MG63 (cell line): ENCODE measurements around the gene SBDS. TPM values are rescaled to one million over a fixed set of nuclear protein-coding genes. Genes with fewer than 3 reads are reported as not detected.
"Not testable (repeated sequence)": the region's sequence is repeated elsewhere in the genome, so short reads cannot be mapped to it uniquely, and the experiment has no call there.

Source experiments
- DNase-seq: peaks from one replicate; pipeline ENCODE4 v3.0.0-alpha.2; 2020
- H3K27me3 ChIP-seq: fragments of 250-450 bp; sonication (Bioruptor Pico); 2 replicates; pipeline ENCODE4 v1.5.1; 2020; ENCODE audit warnings: mild to moderate bottlenecking, moderate library complexity
- H3K36me3 ChIP-seq: fragments of 250-450 bp; sonication (Bioruptor Pico); 2 replicates; pipeline ENCODE4 v1.5.1; 2020; ENCODE audit warnings: mild to moderate bottlenecking, moderate library complexity
- H3K4me3 ChIP-seq: fragments of 250-450 bp; sonication (Bioruptor Pico); 2 replicates; pipeline ENCODE4 v1.5.1; 2020; ENCODE audit warnings: mild to moderate bottlenecking, moderate library complexity
- H3K9me3 ChIP-seq: fragments of 250-450 bp; sonication (Bioruptor Pico); 2 replicates; pipeline ENCODE4 v1.5.1; 2020; ENCODE audit warnings: mild to moderate bottlenecking, moderate library complexity
- total RNA-seq: library from RNA; depleted of rRNA; stranded (reverse); fragments of >200 nt; shearing (Covaris generic); gene quantifications from 2 replicates; pipeline ENCODE4 v1.2.3, GENCODE V29; 2014; ENCODE audit warnings: low replicate concordance; rRNA removed

Gene SBDS
- 71.7 and 112 TPM in 2 replicates for total RNA-seq

DNA sequence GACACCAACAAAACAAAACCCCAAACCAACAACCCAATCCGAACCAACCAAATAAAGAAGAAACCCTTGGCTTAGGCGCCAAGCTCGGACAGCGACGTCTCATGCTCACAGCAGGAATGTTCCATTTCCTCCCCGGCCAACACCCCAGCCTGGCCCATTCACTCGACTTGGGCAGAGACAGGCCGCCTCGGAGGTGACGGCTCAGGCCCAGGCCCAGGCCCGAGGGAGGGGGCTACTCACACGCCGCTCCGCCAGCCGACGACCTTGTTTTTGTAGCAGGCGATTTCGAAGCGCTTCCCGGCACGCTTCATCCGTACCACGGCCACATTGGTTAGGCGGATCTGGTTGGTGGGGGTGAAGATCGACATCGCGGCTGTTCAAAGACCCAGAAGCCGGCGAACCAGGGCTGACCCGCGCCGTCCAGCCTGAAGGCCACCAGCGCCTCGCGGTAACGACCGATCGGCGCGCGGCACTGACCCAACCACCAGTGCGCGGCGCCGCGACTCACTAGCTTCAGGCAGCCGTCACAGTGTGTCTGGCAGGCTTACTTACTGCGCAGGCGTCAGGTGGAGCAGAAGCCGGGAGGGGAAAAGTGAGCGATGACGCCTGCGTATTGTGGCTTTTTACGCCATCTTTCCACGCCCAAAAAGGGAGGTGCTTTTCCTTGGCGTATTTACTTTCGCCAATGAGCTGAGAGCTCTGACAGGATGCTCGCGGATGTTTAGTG lies at the start of gene SBDS:
SBDS (minus strand) TSS at position 537 of the 727 bp plus-strand sequence; CDS start at position 368, 169 bp downstream.
- not testable (repeated sequence) for H3K36me3 ChIP-seq, H3K9me3 ChIP-seq, H3K27me3 ChIP-seq
- peak; percentile 90 for DNase-seq
- H3K4me3 ChIP-seq: peak within 1 kb of the TSS; percentile 82

DNA sequence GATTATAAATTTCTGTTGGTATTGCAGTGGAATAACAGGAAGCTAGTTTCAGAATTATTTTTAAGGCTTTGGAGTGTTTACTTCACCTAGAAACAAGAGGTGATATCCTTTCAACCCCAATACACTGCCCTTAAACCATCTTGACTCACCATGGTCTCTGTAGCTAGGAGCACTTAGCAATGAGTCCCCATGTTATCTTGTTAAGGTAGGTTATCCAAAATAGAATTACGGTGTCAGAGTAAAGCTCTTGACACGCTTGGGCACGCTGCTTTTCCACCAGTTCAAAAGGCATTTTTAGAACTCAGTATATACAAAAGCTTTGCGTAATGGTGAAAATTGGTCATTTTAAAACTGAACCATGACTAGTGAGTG lies 48.2 kb upstream of the SBDS start:
- not testable (repeated sequence) for DNase-seq, H3K36me3 ChIP-seq, H3K4me3 ChIP-seq, H3K9me3 ChIP-seq, H3K27me3 ChIP-seq

DNA sequence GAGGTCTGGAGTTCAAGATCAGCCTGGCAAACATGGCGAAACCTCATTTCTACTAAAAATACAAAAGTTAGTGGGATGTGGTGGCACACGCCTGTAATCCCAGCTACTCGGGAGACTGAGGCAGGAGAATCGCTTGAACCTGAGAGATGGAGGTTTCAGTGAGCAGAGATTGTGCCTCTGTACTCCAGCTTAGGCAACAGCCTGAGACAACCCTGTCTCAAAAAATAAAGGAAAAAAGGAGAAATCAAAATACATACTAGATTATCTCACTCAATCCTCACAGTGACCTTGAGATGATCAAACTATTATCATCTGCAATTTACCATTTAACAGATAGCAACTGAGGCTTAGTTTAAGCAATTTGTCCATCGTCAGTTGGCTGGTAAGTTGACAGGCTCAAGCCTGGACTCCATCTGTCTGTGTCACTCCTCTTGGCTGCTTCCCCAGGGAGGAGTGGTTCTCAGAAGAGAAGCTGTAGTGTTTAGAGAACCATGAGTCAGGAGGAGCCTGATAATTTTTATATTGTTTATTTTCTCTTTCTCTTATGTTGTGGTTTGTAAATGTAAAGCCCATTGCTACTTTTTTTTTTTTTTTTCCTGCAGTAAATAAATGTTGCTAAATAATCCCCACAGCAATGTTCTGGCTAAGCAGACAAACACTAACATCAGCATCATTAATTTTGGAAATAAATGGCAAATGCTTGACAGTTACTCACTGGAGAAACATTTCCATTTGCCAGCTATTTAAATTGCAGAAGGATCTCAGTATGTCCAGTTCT lies 47.6 kb upstream of the SBDS start:
- peak; percentile 87 for DNase-seq
- not testable (repeated sequence) for H3K4me3 ChIP-seq, H3K9me3 ChIP-seq, H3K36me3 ChIP-seq, H3K27me3 ChIP-seq

DNA sequence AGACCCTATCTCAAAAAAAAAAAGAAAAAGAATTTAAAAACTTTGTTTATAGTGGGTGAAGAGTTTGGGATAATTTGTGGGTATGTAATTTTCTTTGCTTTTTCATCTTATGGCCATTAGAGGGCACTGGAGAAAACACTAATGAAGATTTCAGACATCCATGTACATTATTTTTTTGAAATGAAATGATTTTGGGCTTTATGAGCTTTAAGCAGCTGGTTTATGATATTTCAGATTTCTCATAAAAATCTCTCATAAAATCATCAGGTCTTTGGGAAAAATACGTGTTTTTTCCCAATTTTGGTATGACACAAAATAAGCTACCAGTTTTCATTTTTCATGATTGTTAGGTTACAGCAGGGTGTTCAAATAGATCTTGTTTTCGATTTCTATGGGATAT lies 45.4 kb upstream of the SBDS start:
- H3K27me3 ChIP-seq, H3K9me3 ChIP-seq, DNase-seq, H3K36me3 ChIP-seq, H3K4me3 ChIP-seq: not testable (repeated sequence)

DNA sequence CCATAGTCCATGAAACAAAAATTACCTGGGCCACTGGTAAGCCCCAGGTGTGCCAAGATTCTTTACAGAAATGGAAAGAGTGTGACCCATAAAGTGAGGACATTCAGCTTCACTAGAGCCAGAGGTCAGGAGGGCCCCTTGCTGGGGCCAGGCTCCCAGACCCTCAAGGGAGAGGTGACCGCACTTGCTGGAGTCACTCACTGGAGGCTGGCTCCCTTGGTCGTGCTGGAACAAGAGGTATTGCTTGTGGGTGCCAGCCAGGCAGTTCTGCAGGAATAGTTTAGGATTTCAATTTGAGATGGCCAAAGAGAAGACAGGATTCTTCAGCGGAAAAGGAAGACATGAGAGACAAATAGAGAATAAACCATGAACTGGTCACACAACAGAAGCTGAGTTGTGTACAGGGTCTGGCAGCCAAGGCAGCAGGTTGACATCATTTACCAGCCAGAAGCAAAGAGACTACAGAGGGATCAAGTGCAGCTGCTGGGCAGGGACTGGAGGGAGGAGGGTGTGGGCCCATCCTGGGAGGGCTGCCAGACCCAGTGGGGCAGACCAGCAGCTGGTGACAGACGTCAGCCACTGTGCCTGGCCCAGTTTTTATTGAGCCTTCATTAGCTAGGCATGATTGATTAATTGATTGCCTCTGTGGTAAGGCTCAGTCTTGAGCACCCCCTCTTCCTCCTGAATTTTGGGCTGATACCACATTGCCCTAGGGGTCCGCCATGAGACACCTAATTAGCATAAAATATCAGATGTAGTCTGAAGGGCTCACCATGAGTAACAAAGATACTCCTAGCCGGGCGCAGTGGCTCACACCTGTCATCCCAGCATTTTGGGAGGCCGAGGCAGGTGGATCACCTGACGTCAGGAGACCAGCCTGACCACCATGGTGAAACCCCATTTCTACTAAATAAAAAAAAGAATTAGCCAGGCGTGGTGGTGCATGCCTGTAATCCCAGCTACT lies 41.3 kb upstream of the SBDS start:
- not testable (repeated sequence) for H3K9me3 ChIP-seq, H3K27me3 ChIP-seq, H3K36me3 ChIP-seq, DNase-seq, H3K4me3 ChIP-seq

DNA sequence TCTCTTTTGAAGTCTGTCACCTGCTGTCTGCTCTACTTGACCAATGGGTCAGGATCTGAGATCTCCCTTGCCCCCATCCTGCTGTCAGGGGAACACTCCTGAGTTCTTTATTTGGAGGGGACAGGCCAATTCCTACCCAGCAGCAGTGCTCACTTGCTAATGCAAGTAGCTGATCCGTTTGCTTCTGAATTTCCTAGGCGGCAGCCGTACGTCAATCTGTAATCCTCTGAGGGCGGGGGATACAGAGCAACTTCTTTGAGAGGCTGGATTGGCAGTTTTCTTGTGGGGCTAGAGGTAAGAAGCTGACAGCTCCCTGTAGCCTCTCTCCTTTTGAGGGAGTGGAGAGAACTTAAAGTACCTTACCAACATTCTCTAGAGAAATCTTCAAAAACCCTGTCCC lies 37.9 kb upstream of the SBDS start:
- Histone ChIP-seq H3K36me3 (0 out of 2 replicates have a peak, but pooled peaks cover 3% of the 10 kb centered on the region), H3K9me3 (no peaks in the 10 kb centered on the region), H3K27me3 (no peaks in the 10 kb centered on the region), H3K4me3 (no peak overlapping the region)
- DNase-seq: no peak

DNA sequence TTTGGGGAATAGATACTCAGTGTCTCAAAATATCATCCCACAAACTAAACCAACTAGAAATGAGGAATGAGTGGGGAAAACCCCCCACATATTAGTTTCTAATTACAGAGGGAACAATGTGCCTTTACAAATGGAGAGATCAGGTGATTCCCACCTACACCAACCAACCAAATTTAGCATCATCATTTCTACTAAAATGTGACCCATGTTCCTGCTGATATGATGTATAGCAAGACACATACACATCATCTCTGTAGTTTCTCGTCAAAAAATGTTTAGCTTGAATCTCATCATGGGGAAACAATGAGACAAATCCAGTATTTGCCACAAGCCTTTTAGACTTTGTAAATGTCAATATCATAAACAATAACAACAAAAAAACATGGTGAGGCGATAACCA lies 36.3 kb upstream of the SBDS start:
- H3K4me3 ChIP-seq, H3K9me3 ChIP-seq, H3K27me3 ChIP-seq, DNase-seq, H3K36me3 ChIP-seq: not testable (repeated sequence)

DNA sequence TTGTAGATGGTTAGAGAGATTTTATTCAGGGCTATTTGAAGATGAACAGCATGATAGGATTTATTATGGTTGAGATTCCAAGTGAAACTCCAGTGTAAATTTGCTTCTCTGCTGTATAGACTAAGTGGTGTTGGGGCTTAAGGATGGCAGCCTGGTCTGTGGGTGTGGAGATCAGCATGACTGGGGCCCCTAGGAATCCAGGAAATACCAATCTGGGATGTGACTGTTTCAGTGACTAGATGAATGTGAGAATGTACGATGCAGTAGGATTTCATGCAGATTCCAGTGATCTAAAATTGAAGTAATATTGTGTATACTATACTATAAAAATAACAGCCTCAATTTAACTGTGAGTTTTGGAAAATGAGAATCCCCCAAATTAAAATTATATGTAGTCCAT lies 30.1 kb upstream of the SBDS start:
- peak; percentile 65 for DNase-seq
- H3K9me3 ChIP-seq, H3K4me3 ChIP-seq, H3K36me3 ChIP-seq, H3K27me3 ChIP-seq: not testable (repeated sequence)

DNA sequence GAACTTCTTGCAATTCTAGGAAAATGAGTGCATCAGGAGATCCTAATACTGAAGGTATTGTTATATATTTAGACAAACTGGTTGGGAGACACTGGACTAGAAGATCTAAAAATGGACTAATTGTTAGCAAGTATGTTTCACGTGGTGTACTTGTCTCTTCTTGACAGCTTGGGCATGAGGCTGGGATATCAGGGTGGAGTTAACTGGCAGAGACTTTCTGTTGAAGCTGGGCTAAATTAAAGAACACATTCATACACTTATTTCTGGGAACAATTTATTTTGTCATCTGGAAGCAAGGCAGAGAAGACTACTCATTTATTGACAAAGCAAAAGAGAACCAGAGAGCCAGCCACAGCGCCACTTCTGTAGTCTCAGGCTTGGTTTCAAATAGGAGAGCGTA lies 27.1 kb upstream of the SBDS start:
- H3K36me3 ChIP-seq: peaks cover 5% of the 10 kb centered on the region; the same call in 1 of the 2 replicates
- no peak for DNase-seq
- no peak overlapping the region for H3K4me3 ChIP-seq
- no peaks in the 10 kb centered on the region for H3K27me3 ChIP-seq
- no peaks in the 10 kb centered on the region for H3K9me3 ChIP-seq

DNA sequence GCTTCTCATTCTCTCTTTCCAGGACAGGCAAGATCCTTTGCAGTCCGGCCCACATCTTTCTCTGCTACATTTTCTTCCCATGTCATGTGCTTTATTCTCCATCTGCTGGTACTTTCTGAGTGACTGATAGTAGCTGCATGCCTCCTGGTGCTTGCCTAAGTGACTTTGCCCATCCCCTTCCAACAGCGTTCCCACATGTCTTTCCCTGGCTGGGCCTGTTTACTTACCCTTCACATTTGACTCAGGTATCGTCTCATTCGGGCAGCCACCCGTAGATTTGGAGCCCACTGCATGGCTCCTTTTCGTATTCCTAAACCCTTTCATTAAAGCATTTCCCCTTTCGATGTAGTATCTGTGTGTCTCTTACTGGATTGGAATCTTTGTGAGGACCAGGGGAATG lies 25.9 kb upstream of the SBDS start:
- no peak overlapping the region for H3K4me3 ChIP-seq
- DNase-seq: no peak

DNA sequence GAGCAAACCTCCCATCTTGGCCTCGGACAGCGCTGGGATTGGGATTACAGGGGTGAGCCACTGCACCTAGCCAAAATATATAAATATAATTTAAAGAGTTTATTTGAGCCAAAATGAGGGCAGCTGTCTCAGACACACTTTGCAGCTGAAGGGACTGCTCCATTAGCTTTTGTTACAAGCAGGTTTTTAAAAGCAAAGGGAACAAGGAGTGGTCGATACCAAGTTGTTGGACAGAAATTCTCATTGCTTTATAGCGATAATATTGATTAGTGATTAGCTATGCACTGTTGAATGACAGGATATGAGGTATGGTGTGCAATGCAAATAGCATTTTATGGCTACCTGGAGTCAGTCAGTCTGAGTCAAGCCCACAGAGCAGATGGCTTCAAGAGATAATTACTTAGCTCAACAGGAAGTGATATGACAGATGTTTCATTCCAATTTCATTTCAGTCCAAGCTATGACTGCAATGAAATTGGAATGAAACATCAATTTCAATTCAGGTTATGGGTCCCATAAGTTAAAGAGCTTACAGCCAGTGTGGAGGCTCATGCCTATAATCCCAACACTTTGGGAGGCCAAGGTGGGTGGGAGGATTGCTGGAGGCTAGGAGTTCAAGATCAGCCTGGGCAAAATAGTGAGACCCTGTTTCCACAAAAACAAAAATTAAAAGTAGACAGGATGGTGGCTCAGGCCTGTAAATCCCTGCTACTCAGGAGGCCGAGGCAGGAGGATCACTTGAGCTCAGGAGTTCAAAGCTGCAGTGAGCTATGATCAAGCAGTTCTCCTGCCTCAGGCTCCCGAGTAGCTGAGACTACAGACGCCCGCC lies 24.4 kb upstream of the SBDS start:
- DNase-seq: no peak
- H3K4me3 ChIP-seq: no peak overlapping the region

More for the DNA sequence above, 25.9 kb upstream of the SBDS start:
- H3K9me3 ChIP-seq: no peaks in the 10 kb centered on the region
- H3K27me3 ChIP-seq: no peaks in the 10 kb centered on the region
- peaks cover 5% of the 10 kb centered on the region; the same call in 1 of the 2 replicates for H3K36me3 ChIP-seq

DNA sequence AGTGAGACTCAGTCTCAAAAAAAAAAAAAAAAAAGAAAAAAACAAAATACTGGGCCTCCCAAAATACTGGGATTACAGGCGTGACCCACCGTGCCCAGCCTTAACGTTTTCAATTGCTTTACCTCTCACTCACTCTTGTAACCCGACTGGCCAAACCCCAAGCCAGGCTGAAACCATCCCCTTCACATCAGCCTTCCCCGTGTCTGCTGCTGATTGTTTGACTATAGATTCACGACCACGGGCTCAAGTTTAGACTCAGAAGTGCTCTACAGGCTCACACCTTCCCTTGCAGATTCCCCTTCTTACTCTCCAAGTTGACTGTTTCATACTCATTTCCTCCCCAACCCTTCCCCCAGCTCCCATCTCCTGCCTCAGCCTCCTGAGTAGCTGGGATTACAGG lies 23.6 kb upstream of the SBDS start:
- no peak for DNase-seq
- Histone ChIP-seq H3K27me3 (no peaks in the 10 kb centered on the region), H3K9me3 (no peaks in the 10 kb centered on the region), H3K4me3 (no peak overlapping the region), H3K36me3 (peaks cover 5% of the 10 kb centered on the region; the same call in 1 of the 2 replicates)

More for the DNA sequence above, 24.4 kb upstream of the SBDS start:
- Histone ChIP-seq H3K9me3 (no peaks in the 10 kb centered on the region), H3K27me3 (no peaks in the 10 kb centered on the region), H3K36me3 (peaks cover 5% of the 10 kb centered on the region; the same call in 1 of the 2 replicates)

DNA sequence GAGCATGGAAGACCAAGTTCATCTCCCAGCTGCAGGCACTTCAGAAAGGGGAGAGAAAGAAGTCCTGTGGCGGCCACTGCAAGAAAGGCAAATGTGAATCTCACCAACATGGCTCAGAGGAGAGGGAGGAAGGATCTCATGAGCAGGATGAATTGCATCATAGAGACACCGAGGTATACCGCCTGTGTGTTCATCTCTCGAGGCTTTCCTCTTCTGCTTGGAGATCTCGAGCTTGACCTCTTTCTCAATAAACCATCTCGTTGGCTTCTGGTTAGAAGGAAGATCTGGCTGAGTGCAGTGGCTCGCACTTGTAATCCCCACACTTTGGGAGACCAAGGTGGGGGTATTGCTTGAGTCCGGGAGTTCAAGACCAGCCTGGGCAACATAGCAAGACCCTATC lies 22.6 kb upstream of the SBDS start:
- not testable (repeated sequence) for H3K4me3 ChIP-seq, H3K36me3 ChIP-seq, H3K27me3 ChIP-seq, H3K9me3 ChIP-seq, DNase-seq

DNA sequence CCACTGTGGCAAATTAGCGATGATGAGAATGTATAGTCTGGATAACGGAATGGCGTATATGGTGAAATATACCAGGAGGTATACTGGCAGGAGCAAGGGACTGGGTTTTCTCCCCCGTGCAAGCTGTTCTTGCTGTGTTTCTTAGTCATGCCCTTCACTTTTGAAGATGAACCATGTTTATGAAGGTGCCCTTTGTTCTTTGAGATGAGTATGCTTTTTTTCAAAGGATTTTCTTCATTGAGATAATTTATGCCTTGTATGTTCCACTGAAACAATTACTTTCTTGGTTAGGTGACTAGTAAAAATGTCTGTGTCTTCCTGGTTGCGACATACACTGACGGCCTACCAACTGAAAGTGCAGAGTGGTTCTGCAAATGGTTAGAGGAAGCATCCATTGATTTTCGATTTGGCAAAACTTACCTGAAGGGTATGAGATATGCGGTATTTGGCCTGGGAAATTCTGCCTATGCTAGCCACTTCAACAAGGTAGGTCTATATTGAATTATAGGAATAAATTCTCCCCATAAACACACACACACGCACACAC lies 18.8 kb upstream of the SBDS start:
- not testable (repeated sequence) for H3K9me3 ChIP-seq, H3K36me3 ChIP-seq, DNase-seq, H3K4me3 ChIP-seq, H3K27me3 ChIP-seq

DNA sequence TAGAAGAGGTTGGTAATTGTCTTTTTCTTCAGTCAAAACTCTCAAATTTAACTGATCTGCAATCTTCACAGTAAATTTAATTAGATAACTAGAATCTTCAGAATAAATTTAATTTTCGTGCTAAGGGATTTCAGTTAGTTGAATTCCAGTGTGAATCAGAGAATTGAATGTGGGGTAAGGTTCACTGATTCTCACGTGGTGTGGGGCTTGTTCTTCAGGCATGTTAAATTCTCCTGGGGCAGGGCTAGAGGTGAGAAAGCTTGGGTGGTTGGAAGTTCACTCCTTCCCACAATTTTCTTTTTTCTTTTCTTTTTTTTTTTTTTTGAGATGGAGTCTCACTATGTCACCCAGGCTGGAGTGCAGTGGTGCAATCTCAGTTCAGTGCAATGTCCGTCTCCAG lies 14.3 kb upstream of the SBDS start:
- DNase-seq, H3K4me3 ChIP-seq, H3K27me3 ChIP-seq, H3K9me3 ChIP-seq, H3K36me3 ChIP-seq: not testable (repeated sequence)

DNA sequence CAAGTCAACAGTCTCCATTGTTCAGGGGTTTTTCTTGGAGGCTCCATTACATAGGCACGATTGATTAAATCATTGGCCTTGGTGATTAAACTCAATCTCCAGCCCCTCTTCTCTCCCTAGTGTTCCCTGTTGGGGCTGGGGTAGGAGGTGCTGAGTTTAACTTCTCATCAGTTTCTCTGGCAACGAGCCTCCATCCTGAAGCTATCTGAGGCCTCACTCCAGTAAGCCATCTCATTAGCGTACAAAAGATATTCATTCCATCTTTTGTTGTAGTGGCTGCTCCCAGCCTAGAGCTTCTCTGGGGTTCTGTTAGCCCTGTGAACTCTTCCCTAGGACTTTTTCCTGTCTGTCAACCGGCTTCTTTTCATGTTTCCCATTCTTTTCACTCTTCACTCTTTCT lies 12.9 kb upstream of the SBDS start:
- H3K9me3 ChIP-seq: no peaks in the 10 kb centered on the region
- no peaks in the 10 kb centered on the region for H3K27me3 ChIP-seq
- no peaks in the 10 kb centered on the region for H3K36me3 ChIP-seq
- no peak for DNase-seq
- no peak overlapping the region for H3K4me3 ChIP-seq
